Kidney (tissue), 14 donors: ENCODE data around the gene POC1B. TPM values are rescaled to one million over a fixed set of nuclear protein-coding genes. Genes with fewer than 3 reads are reported as not detected.

Experiments
- DNase-seq, 5 donors: peaks; one replicate each; pipeline ENCODE4 v3.0.0-alpha.2; 2013 to 2020
- FAIRE-seq: peaks from 2 replicates; lab custom pipeline; 2012; peaks lifted over from hg19 to GRCh38; lab: Jason Lieb, UNC
- H3K27ac ChIP-seq, 2 donors: one replicate each; pipeline ENCODE4 v1.7.0; 2013; ENCODE audit warnings: low read depth in 2 of 2, low read length in 2 of 2, inconsistent platforms in 1 of 2
- H3K27me3 ChIP-seq: one replicate; pipeline ENCODE4 v1.7.1; 2013; ENCODE audit warnings: low read length, inconsistent platforms; ENCODE audit not compliant: control insufficient read depth, insufficient read depth
- H3K36me3 ChIP-seq, 3 donors: one replicate each; pipeline versions ENCODE4 v1.7.0 to v1.7.1; 2013; ENCODE audit warnings: low read length in 3 of 3, control low read depth in 1 of 3, inconsistent platforms in 1 of 3; ENCODE audit not compliant: insufficient read depth in 3 of 3, control insufficient read depth in 2 of 3
- H3K4me1 ChIP-seq, 3 donors: one replicate each; pipeline versions ENCODE4 v1.7.0 to v1.7.1; 2013; ENCODE audit warnings: low read length in 3 of 3, inconsistent platforms in 1 of 3, low read depth in 1 of 3; ENCODE audit not compliant: control insufficient read depth in 2 of 3, insufficient read depth in 2 of 3
- H3K4me3 ChIP-seq, 3 donors: one replicate each; pipeline versions ENCODE4 v1.7.0 to v1.8.1; 2013; ENCODE audit warnings: low read length in 3 of 3, control low read depth in 1 of 3, inconsistent platforms in 1 of 3
- H3K9ac ChIP-seq, 3 donors: one replicate each; pipeline versions ENCODE4 v1.7.0 to v1.7.1; 2013; ENCODE audit warnings: low read length in 3 of 3, control low read depth in 1 of 3, inconsistent platforms in 1 of 3
- H3K9me3 ChIP-seq, 3 donors: one replicate each; pipeline versions ENCODE4 v1.7.0 to v1.7.1; 2013; ENCODE audit warnings: low read length in 3 of 3, control low read depth in 1 of 3, inconsistent platforms in 1 of 3; ENCODE audit not compliant: control insufficient read depth in 2 of 3, insufficient read depth in 1 of 3
- CTCF ChIP-seq: IDR thresholded peaks from 3 replicates; pipeline ENCODE4 v1.5.1; 2012; ENCODE audit warnings: mild to moderate bottlenecking, moderate library complexity, borderline replicate concordance; ENCODE audit not compliant: insufficient read depth; ENCODE audit errors: extremely low read depth
- intact Hi-C: fragments of 100-400 bp; cut with DNase I; formaldehyde crosslinking; loops from one replicate; pipeline ENCODE4 v1.11.1; 2022
- polyA plus RNA-seq: library from polyadenylated mRNA; stranded (reverse); fragments of 350-450 nt; fragmentation: Illumina TruSeq; extraction: RNeasy Lipid Tissue Mini Kit (QIAGEN cat#74804); gene quantifications from one replicate; pipeline ENCODE4 v1.2.3, GENCODE V29; 2014; ENCODE audit warnings: low read depth, low replicate concordance; ENCODE audit not compliant: insufficient read depth
- total RNA-seq: library from RNA; stranded (reverse); fragmentation: NEBNext Ultra II Directional; extraction: Animal tissue kit (Norgen Biotek cat#: 25700); gene quantifications from one replicate; pipeline ENCODE4 v1.2.1, GENCODE V29; 2021
- donor health status: control.
- donor health status: control.
- donor health status: control.
- donor health status: control.
- donor health status: control.
- donor health status: DM: yes; HTN: yes; CAD: no.
- donor health status: Normal renal cell carcinoma (clear cell type).

The POC1B gene
- total and polyA plus RNA-seq, 2 donors from 2014 or later: 11.7 to 16.7 TPM

GRCh38 chr12:89376202-89376529 is 149.7 kb downstream of the POC1B start:
- peaks cover 0 to 19% (median 12%) of the 10 kb centered on the region in 3 donors for H3K4me1 ChIP-seq
- FAIRE-seq: no peak
- no peak for TF ChIP-seq CTCF
- peak overlapping the region in 1 of 2 donors; percentile 14 for H3K27ac ChIP-seq
- no peak overlapping the region for H3K4me3 ChIP-seq
- intact Hi-C loops: no loop called here
- DNase-seq: no peak
- H3K9me3 ChIP-seq: no peaks in the 10 kb centered on the region
- no peaks in the 10 kb centered on the region for H3K36me3 ChIP-seq
- H3K27me3 ChIP-seq: no peaks in the 10 kb centered on the region
- H3K9ac ChIP-seq: no peak overlapping the region

DNA sequence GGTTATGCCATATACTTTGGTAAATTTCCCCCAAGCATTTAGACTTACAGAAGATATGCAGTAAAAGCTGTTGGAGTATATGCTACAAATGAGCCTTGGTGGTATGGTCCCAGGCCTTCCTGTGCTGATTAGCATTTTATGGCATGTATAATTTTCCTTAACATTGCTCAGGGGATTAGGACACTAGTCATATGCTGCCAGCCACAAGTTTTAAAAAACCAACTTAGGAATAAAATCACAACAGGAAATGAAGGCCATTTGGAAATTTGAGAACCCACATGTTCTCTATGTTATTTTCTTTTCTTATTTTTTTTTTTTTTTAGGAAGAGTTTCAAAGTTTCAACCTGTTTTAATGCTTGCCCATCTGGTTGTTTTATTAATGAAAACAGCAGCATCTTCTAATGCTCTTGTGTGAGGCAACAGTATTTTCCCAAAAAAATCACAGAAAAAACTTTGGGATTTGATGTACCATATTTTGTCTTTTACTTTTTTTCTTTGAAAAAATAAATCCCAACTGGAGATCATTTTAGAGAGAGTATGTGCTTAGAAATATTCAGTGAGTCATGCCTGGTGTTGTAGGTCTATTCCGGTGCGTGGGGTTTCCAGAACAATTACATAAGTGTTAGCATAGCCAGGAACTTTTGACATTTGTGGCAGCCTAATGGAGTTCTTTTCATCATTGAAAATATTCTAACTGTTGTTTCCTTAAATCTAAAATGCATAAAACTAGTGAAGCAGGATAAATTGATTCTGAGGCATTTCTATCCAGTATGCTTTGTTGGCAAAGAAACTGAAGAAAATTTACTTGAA is 151.9 kb downstream of the POC1B start:
- Histone ChIP-seq H3K9ac (no peak overlapping the region), H3K36me3 (no peaks in the 10 kb centered on the region), H3K27me3 (no peaks in the 10 kb centered on the region), H3K9me3 (no peaks in the 10 kb centered on the region), H3K27ac (no peak overlapping the region), H3K4me3 (no peak overlapping the region), H3K4me1 (peaks cover 0 to 16% (median 0%) of the 10 kb centered on the region in 3 donors)
- peak; percentile 19 for FAIRE-seq
- no peak for DNase-seq
- intact Hi-C loops: no loop called here
- TF ChIP-seq CTCF: no peak

GRCh38 chr12:89372584-89373370 is 153.1 kb downstream of the POC1B start:
- Histone ChIP-seq H3K36me3 (no peaks in the 10 kb centered on the region), H3K27ac (no peak overlapping the region), H3K27me3 (no peaks in the 10 kb centered on the region), H3K4me3 (no peak overlapping the region), H3K9me3 (no peaks in the 10 kb centered on the region), H3K4me1 (peaks cover 0 to 19% (median 6%) of the 10 kb centered on the region in 3 donors), H3K9ac (peak overlapping the region in 1 of 3 donors; percentile 9)
- TF ChIP-seq CTCF: no peak
- no peak for FAIRE-seq
- no peak for DNase-seq
- intact Hi-C loops: no loop called here
